H1 (cell line): Measurements from ENCODE around the gene RBM4. TPM values are rescaled to one million over a fixed set of nuclear protein-coding genes. Genes with fewer than 3 reads are reported as not detected.

Experiments used
- CTCF ChIA-PET: fragments of 300-600 bp; sonication (Branson Sonifier 250); formaldehyde crosslinking; loops from one replicate; lab custom pipeline; 2021; ENCODE audit not compliant: partially characterized antibody; lab: Charles Lee
- POLR2A ChIA-PET: fragments of 300-600 bp; sonication (Branson Sonifier 250); formaldehyde crosslinking; loops from one replicate; lab custom pipeline; 2021; ENCODE audit warnings: inconsistent platforms; ENCODE audit not compliant: partially characterized antibody; lab: Charles Lee
- DNase-seq, 2 experiments: peaks; one replicate each; pipeline versions ENCODE4 v3.0.0 to v3.0.0-alpha.2; 2010 to 2022; ENCODE audit warnings: low spot score in 2 of 2, low read depth in 1 of 2, mixed read lengths in 1 of 2
- FAIRE-seq: peaks from 2 replicates; lab custom pipeline; 2011; peaks lifted over from hg19 to GRCh38; lab: Jason Lieb, UNC
- H2AFZ ChIP-seq: 2 replicates; pipeline ENCODE4 v1.8.1; 2012; ENCODE audit warnings: low read length, inconsistent platforms
- H2AK5ac ChIP-seq: 2 replicates; pipeline ENCODE4 v1.6.1; 2013; ENCODE audit warnings: low read depth, low read length
- H2BK120ac ChIP-seq: replicated peaks from 2 replicates; pipeline ENCODE3; 2013; ENCODE audit warnings: low read depth, low read length, inconsistent platforms
- H2BK12ac ChIP-seq: 2 replicates; pipeline ENCODE4 v1.6.1; 2013; ENCODE audit warnings: low read depth, low read length
- H2BK15ac ChIP-seq: 2 replicates; pipeline ENCODE4 v1.6.1; 2013; ENCODE audit warnings: low read length
- H2BK20ac ChIP-seq: 2 replicates; pipeline ENCODE4 v1.6.1; 2013; ENCODE audit warnings: low read length
- H2BK5ac ChIP-seq: 2 replicates; pipeline ENCODE4 v1.6.1; 2013; ENCODE audit warnings: low read depth, low read length
- H3K14ac ChIP-seq: 2 replicates; pipeline ENCODE4 v1.6.1; 2013; ENCODE audit warnings: inconsistent platforms; ENCODE audit not compliant: insufficient read length
- H3K18ac ChIP-seq: 2 replicates; pipeline ENCODE4 v1.6.1; 2013; ENCODE audit warnings: low read length; ENCODE audit errors: extremely low read depth
- H3K23ac ChIP-seq: 2 replicates; pipeline ENCODE4 v1.6.1; 2013; ENCODE audit warnings: inconsistent platforms; ENCODE audit not compliant: insufficient read length
- H3K23me2 ChIP-seq: 2 replicates; pipeline ENCODE4 v1.6.1; 2013; ENCODE audit warnings: low read depth, low read length
- H3K27ac ChIP-seq: 2 replicates; pipeline ENCODE4 v1.6.1; 2011; ENCODE audit warnings: low read depth, low read length, inconsistent platforms
- H3K27me3 ChIP-seq, 4 experiments: replicated peaks in 1 of 4; 1 replicate in 1 of 4; 2 replicates in 3 of 4; pipeline versions ENCODE4 v1.6.1 to v1.8.1; 2011 to 2013; ENCODE audit warnings: low read length in 3 of 4, mild to moderate bottlenecking in 3 of 4, inconsistent platforms in 2 of 4, mixed read lengths in 2 of 4, moderate library complexity in 1 of 4; ENCODE audit not compliant: control insufficient read depth in 3 of 4, insufficient read depth in 3 of 4; ENCODE audit errors: extremely low read depth in 1 of 4
- H3K36me3 ChIP-seq, 4 experiments: 2 replicates each; pipeline versions ENCODE4 v1.6.1 to v1.8.1; 2011 to 2013; ENCODE audit warnings: mild to moderate bottlenecking in 4 of 4, low read length in 3 of 4, moderate library complexity in 2 of 4, control low read depth in 1 of 4, inconsistent platforms in 1 of 4; ENCODE audit not compliant: insufficient read depth in 4 of 4, control insufficient read depth in 2 of 4
- H3K4ac ChIP-seq: replicated peaks from 2 replicates; pipeline ENCODE3; 2013; ENCODE audit warnings: low read length, low read depth, mixed read lengths, inconsistent platforms; ENCODE audit not compliant: insufficient read length
- H3K4me1 ChIP-seq, 4 experiments: replicated peaks in 1 of 4; 1 replicate in 1 of 4; 2 replicates in 3 of 4; pipeline versions ENCODE4 v1.6.1 to v1.8.1; 2011 to 2013; ENCODE audit warnings: low read length in 3 of 4, inconsistent platforms in 2 of 4, mixed read lengths in 1 of 4; ENCODE audit not compliant: insufficient read depth in 4 of 4, control insufficient read depth in 3 of 4
- H3K4me2 ChIP-seq, 2 experiments: 2 replicates each; pipeline versions ENCODE4 v1.6.1 to v1.8.1; 2011 to 2013; ENCODE audit warnings: low read depth in 2 of 2, low read length in 2 of 2, control low read depth in 1 of 2, inconsistent platforms in 1 of 2, mild to moderate bottlenecking in 1 of 2; ENCODE audit not compliant: insufficient read depth in 1 of 2
- H3K4me3 ChIP-seq, 4 experiments: fragments of 200-600, 300-600 bp in 1 of 4; sonication (generic), shearing (Covaris generic), sonication (Bioruptor Twin) in 1 of 4; 2 replicates each; pipeline versions ENCODE4 v1.5.1 to v1.8.1; 2011 to 2016; ENCODE audit warnings: low read length in 4 of 4, low read depth in 3 of 4, control low read depth in 2 of 4, inconsistent platforms in 2 of 4, mild to moderate bottlenecking in 2 of 4, mixed read lengths in 1 of 4, moderate library complexity in 1 of 4; ENCODE audit not compliant: insufficient read depth in 2 of 4; ENCODE audit errors: extremely low read depth in 1 of 4
- H3K56ac ChIP-seq: replicated peaks from 2 replicates; pipeline ENCODE3; 2013; ENCODE audit warnings: low read depth, mild to moderate bottlenecking, mixed read lengths, low read length, inconsistent platforms; ENCODE audit not compliant: insufficient read length
- H3K79me1 ChIP-seq: 2 replicates; pipeline ENCODE4 v1.6.1; 2013; ENCODE audit warnings: low read depth, low read length, control low read depth
- H3K79me2 ChIP-seq, 2 experiments: 2 replicates each; pipeline versions ENCODE4 v1.6.1 to v1.8.1; 2012 to 2013; ENCODE audit warnings: low read length in 2 of 2, mild to moderate bottlenecking in 2 of 2, inconsistent platforms in 1 of 2; ENCODE audit not compliant: insufficient read depth in 2 of 2, control insufficient read depth in 1 of 2
- H3K9ac ChIP-seq, 4 experiments: replicated peaks in 1 of 4; 1 replicate in 1 of 4; 2 replicates in 3 of 4; pipeline versions ENCODE4 v1.6.1 to v1.8.1; 2011 to 2013; ENCODE audit warnings: low read depth in 3 of 4, low read length in 3 of 4, control low read depth in 2 of 4, mild to moderate bottlenecking in 2 of 4, moderate library complexity in 2 of 4, inconsistent platforms in 1 of 4; ENCODE audit errors: extremely low read depth in 1 of 4
- H3K9me3 ChIP-seq, 2 experiments: 2 replicates each; pipeline versions ENCODE4 v1.6.1 to v1.8.1; 2012 to 2013; ENCODE audit warnings: mild to moderate bottlenecking in 2 of 2, moderate library complexity in 2 of 2, control low read depth in 1 of 2, inconsistent platforms in 1 of 2, low read depth in 1 of 2, low read length in 1 of 2, mixed read lengths in 1 of 2; ENCODE audit not compliant: insufficient read depth in 2 of 2
- H4K20me1 ChIP-seq, 2 experiments: replicated peaks in 1 of 2; 2 replicates each; pipeline versions ENCODE3 to v1.8.1; 2011 to 2013; ENCODE audit warnings: inconsistent platforms in 2 of 2, low read length in 2 of 2, mild to moderate bottlenecking in 1 of 2; ENCODE audit not compliant: insufficient read depth in 2 of 2, control insufficient read depth in 1 of 2
- H4K5ac ChIP-seq: 2 replicates; pipeline ENCODE4 v1.6.1; 2013; ENCODE audit warnings: low read length, low read depth, mixed read lengths, inconsistent platforms; ENCODE audit not compliant: insufficient read length
- H4K8ac ChIP-seq: 2 replicates; pipeline ENCODE4 v1.8.0; 2013; ENCODE audit warnings: mild to moderate bottlenecking, moderate library complexity, low read length, inconsistent platforms; ENCODE audit not compliant: insufficient read depth; ENCODE audit errors: extremely low read depth
- H4K91ac ChIP-seq: replicated peaks from 2 replicates; pipeline ENCODE3; 2013; ENCODE audit warnings: low read length, mixed read lengths, inconsistent platforms; ENCODE audit not compliant: insufficient read length
- CTCF ChIP-seq, 3 experiments: IDR thresholded peaks; 1 replicate in 2 of 3; 2 replicates in 1 of 3; pipeline versions ENCODE4 v1.5.1 to v1.6.1; 2011; ENCODE audit warnings: low read length in 3 of 3, mild to moderate bottlenecking in 3 of 3, inconsistent platforms in 2 of 3, low read depth in 1 of 3, moderate library complexity in 1 of 3; ENCODE audit not compliant: insufficient read depth in 1 of 3; ENCODE audit errors: control extremely low read depth in 1 of 3
- EP300 ChIP-seq, 2 experiments: IDR thresholded peaks; 1 replicate in 1 of 2; 2 replicates in 1 of 2; pipeline ENCODE4 v1.6.1; 2011 to 2012; ENCODE audit warnings: low read depth in 2 of 2, low read length in 2 of 2, mild to moderate bottlenecking in 2 of 2, borderline replicate concordance in 1 of 2, inconsistent platforms in 1 of 2, moderate library complexity in 1 of 2
- HDAC2 ChIP-seq, 2 experiments: fragments of 300-600 bp in 1 of 2; sonication (generic) in 1 of 2; IDR thresholded peaks; 2 replicates each; pipeline ENCODE4 v1.6.1; 2011 to 2012; ENCODE audit warnings: low read depth in 2 of 2, low read length in 2 of 2, mild to moderate bottlenecking in 2 of 2, moderate library complexity in 2 of 2, borderline replicate concordance in 1 of 2, inconsistent platforms in 1 of 2
- NANOG ChIP-seq: IDR thresholded peaks from 2 replicates; pipeline ENCODE4 v1.6.1; 2011; ENCODE audit warnings: low read length, low read depth, mild to moderate bottlenecking, inconsistent platforms; ENCODE audit not compliant: insufficient read depth, poor library complexity, severe bottlenecking
- SIRT6 ChIP-seq: IDR thresholded peaks from one replicate; pipeline ENCODE4 v1.7.1; 2012; ENCODE audit warnings: low read length, inconsistent platforms
- TBP ChIP-seq: IDR thresholded peaks from 2 replicates; pipeline ENCODE4 v1.6.1; 2011; ENCODE audit warnings: low read depth, low read length, improper control_type of control experiment
- WGBS, 2 experiments: shearing (Covaris generic) in 1 of 2; methylation state at CpG; one replicate each; pipeline versions ENCODE4 v1.1.6 to v1.1.7; 2013 to 2015; ENCODE audit warnings: low lambda C conversion rate in 2 of 2, mixed read lengths in 2 of 2, inconsistent platforms in 1 of 2, low coverage in 1 of 2, missing lambda C conversion rate in 1 of 2; ENCODE audit not compliant: insufficient replicate concordance in 2 of 2, insufficient coverage in 1 of 2, insufficient read length in 1 of 2; ENCODE audit errors: extremely low coverage in 1 of 2, missing lambda C conversion rate in 1 of 2; 5-methylcytosine and 5-hydroxymethylcytosine counted together
- polyA plus RNA-seq, 7 experiments: library from polyadenylated mRNA; depleted of rRNA in 3 of 7; stranded (reverse) in 5 of 7; unstranded in 2 of 7; fragments of >200 nt in 5 of 7; fragments of 200-250 nt in 2 of 7; gene quantifications; 1 replicate in 5 of 7; 2 replicates in 1 of 7; 4 replicates in 1 of 7; pipeline versions ENCODE4 v1.2.1 to v1.2.3, GENCODE V29; 2011 to 2013; ENCODE audit warnings: missing spikeins in 2 of 7, mixed read lengths in 2 of 7
- total RNA-seq: library from RNA; stranded (reverse); fragmentation: NEBNext Ultra II Directional; extraction: Animal tissue kit (Norgen Biotek cat#: 25700); gene quantifications from 2 replicates; pipeline ENCODE4 v1.2.1, GENCODE V29; 2021
- TF ChIP-seq, protein P1 (sequence below): IDR thresholded peaks from 2 replicates; pipeline ENCODE4 v1.6.1; 2012; ENCODE audit warnings: inconsistent platforms
- TF ChIP-seq, protein P2 (sequence below): IDR thresholded peaks from 2 replicates; pipeline ENCODE4 v1.6.1; 2011; ENCODE audit warnings: low read depth, mild to moderate bottlenecking, low read length; ENCODE audit not compliant: insufficient read depth

The RBM4 gene
- total and polyA plus RNA-seq, 2 of the 8 experiments (the other 6 are each of a cell fraction or from before 2014, with no cell fraction given) = 192 to 330 TPM

- Histone ChIP-seq H3K23me2 (peaks cover 2% of the 10 kb centered on the region; the same call in 1 of the 2 replicates), H3K4me2 (no peak overlapping the region), H3K36me3 (no peaks in the 10 kb centered on the region; a peak in 1 of 8 replicates), H4K20me1 (peaks cover 3 to 5% of the 10 kb centered on the region in 2 experiments), H3K4ac (no peak overlapping the region), H2AK5ac (no peak overlapping the region), H3K79me2 (peaks cover 9 to 10% of the 10 kb centered on the region in 2 experiments), H3K27ac (no peak overlapping the region), H3K4me1 (no peaks in the 10 kb centered on the region), H3K14ac (no peak overlapping the region), H2AFZ (no peak overlapping the region), H3K18ac (no peak overlapping the region), H3K9me3 (no peaks in the 10 kb centered on the region), H2BK20ac (no peak overlapping the region), H3K27me3 (no peaks in the 10 kb centered on the region), H3K79me1 (no peaks in the 10 kb centered on the region; the same call in 1 of the 2 replicates), H3K23ac (no peak overlapping the region), H2BK5ac (no peak overlapping the region), H3K4me3 (no peak overlapping the region), H2BK15ac (no peak overlapping the region), H3K56ac (no peak overlapping the region), H4K8ac (no peak overlapping the region), H2BK12ac (no peak overlapping the region), H4K91ac (no peak overlapping the region), H3K9ac (no peak overlapping the region), H4K5ac (no peak overlapping the region), H2BK120ac (no peak overlapping the region)
- FAIRE-seq (no peak), DNase-seq (no peak)
- WGBS, 2 experiments = 81% methylated on average over 1 of the region's 1 CpG; no CpG with 5 or more reads in 1 of the 2 experiments
- ChIA-PET POLR2A (interaction anchor here (0.7 to 66.2 kb wide), 6 partner anchors 8 to 73 kb away, joined by 3 to 2165 read pairs (median 4); partner anchors contain the start of genes ACTN3, CCDC87, CCS and RBM14), CTCF (interaction anchor here (2.3 kb wide), 1 partner anchor 17 kb away, joined by 11 read pairs; no protein-coding TSS in a partner anchor)
- TF ChIP-seq TBP = no peak
- TF ChIP-seq, protein P1, sequence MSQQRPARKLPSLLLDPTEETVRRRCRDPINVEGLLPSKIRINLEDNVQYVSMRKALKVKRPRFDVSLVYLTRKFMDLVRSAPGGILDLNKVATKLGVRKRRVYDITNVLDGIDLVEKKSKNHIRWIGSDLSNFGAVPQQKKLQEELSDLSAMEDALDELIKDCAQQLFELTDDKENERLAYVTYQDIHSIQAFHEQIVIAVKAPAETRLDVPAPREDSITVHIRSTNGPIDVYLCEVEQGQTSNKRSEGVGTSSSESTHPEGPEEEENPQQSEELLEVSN = no peak
- no peak for TF ChIP-seq SIRT6
- TF ChIP-seq, protein P2, sequence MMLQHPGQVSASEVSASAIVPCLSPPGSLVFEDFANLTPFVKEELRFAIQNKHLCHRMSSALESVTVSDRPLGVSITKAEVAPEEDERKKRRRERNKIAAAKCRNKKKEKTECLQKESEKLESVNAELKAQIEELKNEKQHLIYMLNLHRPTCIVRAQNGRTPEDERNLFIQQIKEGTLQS = no peak
- no peak for TF ChIP-seq NANOG
- TF ChIP-seq CTCF (IDR thresholded peaks at IDR 0.05; ENCODE audit: control extremely low read depth in 1 of 3, insufficient read depth in 1 of 3, low read depth in 1 of 3, low read length in 3 of 3) = no peak
- TF ChIP-seq EP300 (IDR thresholded peaks at IDR 0.05; ENCODE audit: borderline replicate concordance in 1 of 2, low read depth in 2 of 2, low read length in 2 of 2) = no peak
- TF ChIP-seq HDAC2 (IDR thresholded peaks at IDR 0.05; ENCODE audit: borderline replicate concordance in 1 of 2, low read depth in 2 of 2, low read length in 2 of 2) = no peak
Measured at GRCh38 chr11:66612458-66612857, 26.0 kb upstream of the RBM4 start.
